ENCODE data around the gene MON1B. TPM values are rescaled to one million over a fixed set of nuclear protein-coding genes. Genes with fewer than 3 reads are reported as not detected.
A peak's percentile ranks its signal among the peaks of the same experiment; 100 is the strongest.
"Not testable (repeated sequence)": the region's sequence is repeated elsewhere in the genome, so short reads cannot be mapped to it uniquely, and the experiment has no call there.

Gene MON1B
- total RNA-seq, 1 donor from 2014 or later = 55.0 TPM

DNA sequence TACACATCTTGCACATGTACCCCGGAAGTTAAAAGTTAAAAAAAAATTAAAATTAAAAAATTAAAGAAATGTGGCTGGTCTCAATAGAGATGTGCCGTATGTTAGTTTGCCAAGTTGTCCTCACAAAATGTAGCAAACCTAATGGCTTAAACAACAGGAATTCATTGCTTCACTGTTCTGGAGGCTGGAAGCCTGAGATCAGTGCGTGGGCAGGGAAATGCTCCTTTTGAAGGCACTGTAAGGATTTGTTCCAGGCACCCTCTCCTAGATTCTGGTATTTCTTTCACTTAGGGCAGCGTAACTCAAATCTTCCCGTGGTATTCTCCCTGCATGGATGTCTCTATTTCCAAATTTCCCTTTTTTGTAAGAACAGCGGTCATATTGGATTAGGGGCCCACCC is 32.7 kb upstream of the MON1B start:
- no peaks in the 10 kb centered on the region for H3K36me3 Mint-ChIP-seq (ENCODE audit: insufficient read depth)
- no peaks in the 10 kb centered on the region for H3K27me3 Mint-ChIP-seq
- no peak for TF ChIP-seq CTCF (IDR thresholded peaks at IDR 0.05; ENCODE audit: unreplicated experiment)
- H3K9me3 Mint-ChIP-seq (ENCODE audit: low read depth) = peaks cover 3% of the 10 kb centered on the region
- DNase-seq (ENCODE audit: low spot score, unreplicated experiment) = no peak
- H3K4me3 Mint-ChIP-seq (ENCODE audit: low read depth) = no peak overlapping the region
- peaks cover 14% of the 10 kb centered on the region for H3K4me1 Mint-ChIP-seq (ENCODE audit: low read depth)
- H3K27ac Mint-ChIP-seq = no peak overlapping the region

- no peak for TF ChIP-seq CTCF (IDR thresholded peaks at IDR 0.05; ENCODE audit: unreplicated experiment)
Observed at GRCh38 chr16:77165006-77165405, 26.0 kb upstream of the MON1B start.

GRCh38 chr16:77165536-77166236 is 25.3 kb upstream of the MON1B start:
- not testable (repeated sequence) for H3K9me3 Mint-ChIP-seq (ENCODE audit: low read depth); H3K4me1 Mint-ChIP-seq (ENCODE audit: low read depth); H3K4me3 Mint-ChIP-seq (ENCODE audit: low read depth); DNase-seq (ENCODE audit: low spot score, unreplicated experiment); H3K27me3 Mint-ChIP-seq; H3K27ac Mint-ChIP-seq; H3K36me3 Mint-ChIP-seq (ENCODE audit: insufficient read depth)

More at GRCh38 chr16:77165006-77165405, 26.0 kb upstream of the MON1B start:
- DNase-seq (ENCODE audit: low spot score, unreplicated experiment) = no peak
- Mint-ChIP-seq H3K36me3 (ENCODE audit: insufficient read depth) (no peaks in the 10 kb centered on the region), H3K9me3 (ENCODE audit: low read depth) (peaks cover 3% of the 10 kb centered on the region), H3K4me3 (ENCODE audit: low read depth) (no peak overlapping the region), H3K4me1 (ENCODE audit: low read depth) (peaks cover 5% of the 10 kb centered on the region), H3K27me3 (no peaks in the 10 kb centered on the region), H3K27ac (no peak overlapping the region)

- Mint-ChIP-seq H3K9me3 (ENCODE audit: low read depth) (peaks cover 3% of the 10 kb centered on the region), H3K27me3 (no peaks in the 10 kb centered on the region)
Observed at GRCh38 chr16:77166726-77167125, 24.3 kb upstream of the MON1B start.

DNA sequence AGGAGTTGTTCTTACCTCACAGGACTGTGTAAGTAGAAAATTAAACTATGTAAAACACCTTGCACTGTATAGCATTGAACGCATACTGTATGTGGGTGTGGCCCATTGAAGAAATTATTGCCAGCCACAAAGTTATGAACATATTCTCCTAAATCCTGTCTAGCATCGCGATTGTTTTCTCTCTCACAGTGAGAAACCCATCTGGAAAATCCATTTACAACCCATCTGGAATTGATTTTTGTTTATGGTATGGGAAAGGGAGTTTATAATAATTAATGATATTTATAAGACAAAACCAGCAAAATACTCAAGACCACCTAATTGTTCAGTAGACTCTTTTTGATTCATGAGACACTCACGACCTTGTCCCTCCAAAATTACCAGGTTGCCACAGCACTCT is 22.1 kb upstream of the MON1B start:
- Mint-ChIP-seq H3K27me3 (peaks cover 6% of the 10 kb centered on the region), H3K36me3 (ENCODE audit: insufficient read depth) (no peaks in the 10 kb centered on the region), H3K4me1 (ENCODE audit: low read depth) (peaks cover 2% of the 10 kb centered on the region), H3K27ac (no peak overlapping the region), H3K4me3 (ENCODE audit: low read depth) (no peak overlapping the region), H3K9me3 (ENCODE audit: low read depth) (no peaks in the 10 kb centered on the region)
- TF ChIP-seq CTCF (IDR thresholded peaks at IDR 0.05; ENCODE audit: unreplicated experiment) = no peak
- no peak for DNase-seq (ENCODE audit: low spot score, unreplicated experiment)

More at GRCh38 chr16:77166726-77167125, 24.3 kb upstream of the MON1B start:
- Mint-ChIP-seq H3K27ac (no peak overlapping the region), H3K4me3 (ENCODE audit: low read depth) (no peak overlapping the region), H3K36me3 (ENCODE audit: insufficient read depth) (no peaks in the 10 kb centered on the region), H3K4me1 (ENCODE audit: low read depth) (peaks cover 5% of the 10 kb centered on the region)
- DNase-seq (ENCODE audit: low spot score, unreplicated experiment) = no peak
- TF ChIP-seq CTCF (IDR thresholded peaks at IDR 0.05; ENCODE audit: unreplicated experiment) = no peak

DNA sequence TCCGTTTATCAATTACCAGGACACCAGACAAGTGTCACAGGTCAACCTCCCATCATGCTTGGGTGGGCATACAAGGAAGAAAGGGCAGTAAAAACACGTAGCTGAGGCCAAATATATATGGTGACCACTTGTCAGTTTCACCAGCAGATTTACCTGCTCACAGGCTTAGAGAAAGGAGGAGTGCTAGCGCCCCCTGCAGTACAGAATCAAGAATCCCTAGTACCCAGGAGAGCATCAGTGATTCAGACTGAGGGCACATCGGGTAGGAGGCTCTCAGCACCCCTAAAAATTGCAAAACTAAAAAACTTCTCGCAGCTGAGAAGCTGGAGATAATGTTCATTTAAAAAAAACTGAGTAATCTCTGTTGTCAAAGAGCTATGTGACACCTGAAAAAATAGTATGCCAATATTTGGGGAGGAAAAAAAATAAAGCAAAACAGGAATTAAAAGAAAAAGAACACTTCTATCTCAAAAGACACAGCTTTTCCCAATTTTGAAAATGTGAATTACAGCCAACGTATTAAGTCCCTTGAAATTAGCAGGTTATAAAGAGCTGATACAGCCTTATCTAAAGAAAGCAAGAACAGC is 21.2 kb upstream of the MON1B start:
- peak; percentile 86 for TF ChIP-seq CTCF (IDR thresholded peaks at IDR 0.05; ENCODE audit: unreplicated experiment)
- no peak overlapping the region for H3K27ac Mint-ChIP-seq
- H3K9me3 Mint-ChIP-seq (ENCODE audit: low read depth) = no peaks in the 10 kb centered on the region
- peak; percentile 42 for DNase-seq (ENCODE audit: low spot score, unreplicated experiment)
- H3K27me3 Mint-ChIP-seq = peaks cover 6% of the 10 kb centered on the region
- H3K4me3 Mint-ChIP-seq (ENCODE audit: low read depth) = no peak overlapping the region
- peaks cover 2% of the 10 kb centered on the region for H3K4me1 Mint-ChIP-seq (ENCODE audit: low read depth)
- no peaks in the 10 kb centered on the region for H3K36me3 Mint-ChIP-seq (ENCODE audit: insufficient read depth)
